Large intestine (tissue), 3 donors: Measurements from ENCODE around the gene ABCA9. TPM values are rescaled to one million over a fixed set of nuclear protein-coding genes. Genes with fewer than 3 reads are reported as not detected.

ENCODE experiments used
- DNase-seq, 2 donors: peaks; one replicate each; pipeline versions ENCODE4 v3.0.0 to v3.0.0-alpha.2; 2013
- H3K27ac ChIP-seq: one replicate; pipeline ENCODE4 v1.5.1; 2013; ENCODE audit warnings: low read length
- H3K27me3 ChIP-seq: 2 replicates; pipeline ENCODE4 v1.6.1; 2013; ENCODE audit warnings: low read length; ENCODE audit not compliant: control insufficient read depth, insufficient read depth
- H3K36me3 ChIP-seq: 2 replicates; pipeline ENCODE4 v1.6.1; 2013; ENCODE audit warnings: low read length; ENCODE audit not compliant: control insufficient read depth, insufficient read depth
- H3K4me1 ChIP-seq: one replicate; pipeline ENCODE4 v1.6.1; 2013; ENCODE audit warnings: low read length; ENCODE audit not compliant: control insufficient read depth, insufficient read depth
- H3K4me3 ChIP-seq: one replicate; pipeline ENCODE4 v1.5.1; 2013; ENCODE audit warnings: low read length
- H3K9me3 ChIP-seq: one replicate; pipeline ENCODE4 v1.6.1; 2013; ENCODE audit warnings: mild to moderate bottlenecking, low read depth, low read length, moderate library complexity; ENCODE audit not compliant: control insufficient read depth
- WGBS: methylation state at CpG from one replicate; pipeline ENCODE4 v1.1.5; 2013; ENCODE audit warnings: low lambda C conversion rate; ENCODE audit not compliant: insufficient coverage; 5-methylcytosine and 5-hydroxymethylcytosine counted together
- polyA plus RNA-seq: library from polyadenylated mRNA; unstranded; fragments of 120-200 nt; gene quantifications from one replicate; pipeline ENCODE4 v1.2.1, GENCODE V29; 2013

The ABCA9 gene
- polyA plus RNA-seq, 1 donor = 2.1 TPM

- no peaks in the 10 kb centered on the region for H3K27me3 ChIP-seq
- H3K4me1 ChIP-seq = no peaks in the 10 kb centered on the region
- DNase-seq = no peak
- WGBS = 94% methylated on average over 2 of the region's 4 CpGs
- H3K36me3 ChIP-seq = no peaks in the 10 kb centered on the region
- H3K9me3 ChIP-seq = no peaks in the 10 kb centered on the region
- no peak overlapping the region for H3K4me3 ChIP-seq
- H3K27ac ChIP-seq = no peak overlapping the region
These were observed 6.7 kb upstream of the ABCA9 start for GRCh38 chr17:69067274-69068047.

- no peak overlapping the region for H3K4me3 ChIP-seq
- DNase-seq = no peak
- no peaks in the 10 kb centered on the region for H3K4me1 ChIP-seq
- 93% methylated on average over 3 of the region's 7 CpGs for WGBS
- H3K27ac ChIP-seq = no peak overlapping the region
- no peaks in the 10 kb centered on the region for H3K36me3 ChIP-seq
- no peaks in the 10 kb centered on the region for H3K27me3 ChIP-seq
- H3K9me3 ChIP-seq = no peaks in the 10 kb centered on the region
These were observed 5.8 kb upstream of the ABCA9 start for GRCh38 chr17:69066482-69066881.

GRCh38 chr17:69065113-69065512, 4.4 kb upstream of the ABCA9 start:
- no peaks in the 10 kb centered on the region for H3K36me3 ChIP-seq
- no peaks in the 10 kb centered on the region for H3K27me3 ChIP-seq
- H3K9me3 ChIP-seq = no peaks in the 10 kb centered on the region
- H3K4me1 ChIP-seq = no peaks in the 10 kb centered on the region
- no peak overlapping the region for H3K4me3 ChIP-seq
- no peak for DNase-seq
- no peak overlapping the region for H3K27ac ChIP-seq

GRCh38 chr17:69064476-69064875, 3.7 kb upstream of the ABCA9 start:
- DNase-seq = no peak
- Histone ChIP-seq H3K36me3 (no peaks in the 10 kb centered on the region), H3K9me3 (no peaks in the 10 kb centered on the region), H3K4me1 (no peaks in the 10 kb centered on the region), H3K4me3 (no peak overlapping the region), H3K27me3 (no peaks in the 10 kb centered on the region), H3K27ac (no peak overlapping the region)
- no CpG with 5 or more reads among the region's 1 CpG for WGBS

- no peak overlapping the region for H3K4me3 ChIP-seq
- no peaks in the 10 kb centered on the region for H3K36me3 ChIP-seq
- H3K9me3 ChIP-seq = no peaks in the 10 kb centered on the region
- WGBS = 92% methylated on average over 2 of the region's 2 CpGs
- no peaks in the 10 kb centered on the region for H3K27me3 ChIP-seq
- H3K27ac ChIP-seq = no peak overlapping the region
- DNase-seq = no peak
- no peaks in the 10 kb centered on the region for H3K4me1 ChIP-seq
These were observed 3.3 kb upstream of the ABCA9 start for GRCh38 chr17:69064001-69064400.

- 100% methylated on average over 2 of the region's 4 CpGs for WGBS
- no peak for DNase-seq
These were observed 2.3 kb upstream of the ABCA9 start for GRCh38 chr17:69062860-69063581.

GRCh38 chr17:69061721-69062556, 1.2 kb upstream of the ABCA9 start:
- no peaks in the 10 kb centered on the region for H3K27me3 ChIP-seq
- WGBS = 94% methylated on average over 2 of the region's 4 CpGs
- no peaks in the 10 kb centered on the region for H3K9me3 ChIP-seq
- H3K4me1 ChIP-seq = no peaks in the 10 kb centered on the region
- H3K36me3 ChIP-seq = no peaks in the 10 kb centered on the region
- DNase-seq = no peak
- H3K27ac ChIP-seq = no peak overlapping the region
- no peak overlapping the region for H3K4me3 ChIP-seq

More at GRCh38 chr17:69062860-69063581, 2.3 kb upstream of the ABCA9 start:
- Histone ChIP-seq H3K9me3 (no peaks in the 10 kb centered on the region), H3K4me1 (no peaks in the 10 kb centered on the region), H3K4me3 (no peak overlapping the region), H3K27me3 (no peaks in the 10 kb centered on the region), H3K36me3 (no peaks in the 10 kb centered on the region), H3K27ac (no peak overlapping the region)

GRCh38 chr17:69059458-69060175, 1.1 kb downstream of the ABCA9 start:
- Histone ChIP-seq H3K36me3 (no peaks in the 10 kb centered on the region), H3K27me3 (no peaks in the 10 kb centered on the region), H3K27ac (no peak overlapping the region), H3K9me3 (no peaks in the 10 kb centered on the region), H3K4me1 (no peaks in the 10 kb centered on the region), H3K4me3 (no peak overlapping the region)
- DNase-seq = no peak
- 83% methylated on average over 2 of the region's 7 CpGs for WGBS

GRCh38 chr17:69058165-69058564, 2.6 kb downstream of the ABCA9 start:
- H3K4me1 ChIP-seq = no peaks in the 10 kb centered on the region
- H3K9me3 ChIP-seq = no peaks in the 10 kb centered on the region
- whole genome bisulfite sequencing = no CpG with 5 or more reads among the region's 1 CpG
- no peaks in the 10 kb centered on the region for H3K36me3 ChIP-seq
- H3K27me3 ChIP-seq = no peaks in the 10 kb centered on the region
- no peak overlapping the region for H3K27ac ChIP-seq
- DNase-seq = peak in 1 of 2 donors; percentile 9
- H3K4me3 ChIP-seq = no peak overlapping the region

- H3K27ac ChIP-seq = no peak overlapping the region
- no peaks in the 10 kb centered on the region for H3K36me3 ChIP-seq
- no peaks in the 10 kb centered on the region for H3K4me1 ChIP-seq
- H3K27me3 ChIP-seq = no peaks in the 10 kb centered on the region
- H3K4me3 ChIP-seq = no peak overlapping the region
- peak in 1 of 2 donors; percentile 11 for DNase-seq
- WGBS = 100% methylated on average over 1 of the region's 1 CpG
- no peaks in the 10 kb centered on the region for H3K9me3 ChIP-seq
These were observed 3.4 kb downstream of the ABCA9 start for GRCh38 chr17:69057280-69057679.
